HG03060 (cell line): ENCODE measurements around the gene CBX2.
A peak's percentile ranks its signal among the peaks of the same experiment; 100 is the strongest.

Experiments used
- ATAC-seq: cut with Tn5 transposase; IDR thresholded peaks from one replicate; pipeline ENCODE4 v1.9.1; 2021; ENCODE audit warnings: low read depth, moderate number of reproducible peaks; ENCODE audit not compliant: unreplicated experiment

CBX2 gene

GRCh38 chr17:79797492-79798298 is 19.7 kb downstream of the CBX2 start:
- no peak for ATAC-seq

GRCh38 chr17:79798299-79799173 is 20.6 kb downstream of the CBX2 start:
- ATAC-seq: no peak

GRCh38 chr17:79799174-79799537 is 21.2 kb downstream of the CBX2 start:
- ATAC-seq: no peak

DNA sequence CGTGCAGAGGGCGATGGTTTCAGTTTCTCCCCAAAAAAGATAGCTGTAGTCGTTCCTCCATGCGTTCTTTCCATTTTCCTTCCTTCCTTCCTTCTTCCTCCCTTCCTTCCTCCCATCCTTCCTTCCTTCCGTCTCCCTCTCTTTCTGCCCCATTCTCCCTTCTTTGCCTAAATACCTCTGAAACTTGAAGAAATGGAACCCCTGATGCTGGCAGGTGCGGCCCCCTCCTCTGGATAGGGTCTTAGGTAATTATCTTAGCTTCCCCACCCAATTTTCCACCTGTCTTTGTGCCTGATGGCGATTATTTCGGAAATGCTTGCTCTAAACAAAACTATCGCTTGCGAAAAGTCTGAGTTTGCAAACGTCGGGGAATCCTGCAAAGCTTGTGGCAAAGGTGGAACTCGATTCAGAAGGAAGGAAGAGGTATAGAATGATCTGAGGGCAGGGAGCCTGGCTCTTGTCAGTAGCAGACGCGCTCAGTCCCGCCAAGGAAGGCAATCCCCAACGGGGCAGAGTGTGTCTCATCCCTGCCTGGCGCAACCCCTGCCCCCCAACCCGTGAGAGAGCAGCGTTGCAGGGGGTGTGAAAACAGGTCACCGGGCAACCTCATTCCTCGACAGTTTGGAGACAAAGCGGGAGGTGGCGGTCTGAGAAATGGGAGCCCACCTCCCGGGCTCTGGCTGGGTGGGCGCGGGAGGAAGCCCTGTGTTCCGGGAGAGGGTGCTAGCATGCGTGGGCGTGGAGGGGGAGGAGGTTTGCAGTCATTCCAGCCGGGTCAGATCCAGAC is 21.8 kb downstream of the CBX2 start:
- no peak for ATAC-seq

GRCh38 chr17:79800325-79801155 is 22.6 kb downstream of the CBX2 start:
- no peak for ATAC-seq

- ATAC-seq: no peak
These were observed 23.4 kb downstream of the CBX2 start for GRCh38 chr17:79801156-79802038.

DNA sequence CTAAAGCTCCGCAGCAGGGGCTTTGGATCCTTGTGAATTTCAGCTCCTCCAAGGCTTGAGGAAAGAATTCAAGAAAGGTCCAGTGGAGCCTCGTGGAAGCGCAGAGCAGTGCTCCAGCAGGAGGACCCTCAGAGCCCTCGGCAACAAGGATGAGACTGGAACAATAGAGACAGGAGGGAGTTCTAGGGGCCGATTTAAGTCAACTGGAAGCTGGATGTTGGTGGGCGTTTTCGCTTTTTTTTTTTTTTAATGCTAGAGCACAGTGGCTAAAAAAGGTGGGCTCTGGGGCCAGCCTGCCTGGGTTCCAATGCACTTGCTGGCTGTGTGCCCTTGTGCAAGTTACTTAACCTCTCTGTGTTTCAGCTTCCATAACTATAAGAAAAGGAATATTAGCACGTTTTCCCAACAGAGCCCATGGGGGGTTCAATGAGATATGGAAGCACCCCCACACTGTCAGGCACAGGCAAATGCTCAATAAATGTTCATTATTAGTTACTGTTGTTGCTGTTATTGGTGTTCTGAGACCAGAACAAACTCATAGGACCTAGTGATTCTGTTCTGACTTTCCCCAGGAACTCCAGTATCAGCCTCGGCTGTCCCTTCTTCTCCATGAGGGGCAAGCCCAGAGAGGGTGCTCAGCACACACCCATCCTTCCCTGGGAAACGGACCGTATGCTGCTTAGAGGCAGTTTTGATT is 24.2 kb downstream of the CBX2 start:
- no peak for ATAC-seq

GRCh38 chr17:79802736-79803420 is 24.9 kb downstream of the CBX2 start:
- ATAC-seq: no peak

- no peak for ATAC-seq
These were observed 25.6 kb downstream of the CBX2 start for GRCh38 chr17:79803421-79803996.

GRCh38 chr17:79803997-79804855 is 26.3 kb downstream of the CBX2 start:
- peak; percentile 59 for ATAC-seq

DNA sequence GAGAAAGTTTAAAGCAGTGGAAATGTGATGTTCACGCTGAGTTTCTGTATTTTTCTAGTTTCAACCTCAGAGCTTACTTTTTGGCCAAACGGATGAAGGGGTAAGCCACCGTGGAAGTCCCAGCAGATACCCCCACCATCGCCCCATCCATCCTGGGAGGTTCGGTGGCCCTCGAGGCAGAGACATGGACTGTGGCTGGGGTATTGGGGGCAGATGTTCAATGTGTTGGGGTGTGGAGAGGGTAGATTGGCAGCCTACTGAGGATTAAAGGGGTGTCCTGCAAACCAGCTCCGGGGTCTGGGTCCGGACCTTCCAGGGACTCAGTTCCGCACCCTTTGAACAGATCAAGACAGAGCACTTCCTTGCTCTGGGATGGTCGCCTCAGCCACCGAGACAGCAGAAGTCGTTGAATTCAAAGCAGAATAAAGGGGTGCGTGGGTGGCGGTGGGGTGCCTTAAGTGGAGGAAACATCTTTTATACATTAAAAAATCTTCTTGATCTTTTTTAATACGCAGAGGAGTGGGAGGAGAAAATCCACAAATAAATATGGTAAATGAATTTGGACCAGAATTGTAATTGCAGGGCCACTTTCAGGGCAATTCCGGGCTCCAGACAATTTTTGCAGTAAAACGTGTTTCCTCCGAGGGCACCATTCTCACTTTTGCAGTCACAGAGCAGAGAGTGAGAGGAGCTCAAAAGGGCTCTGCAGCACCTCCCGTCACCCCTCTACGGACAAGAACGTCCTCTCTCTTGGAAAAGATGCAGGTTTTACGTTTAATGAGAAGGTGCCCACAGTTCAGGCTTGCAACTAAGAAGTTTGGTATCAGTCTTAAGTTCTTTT is 27.1 kb downstream of the CBX2 start:
- peak; percentile 9 for ATAC-seq

GRCh38 chr17:79806446-79806760 is 28.5 kb downstream of the CBX2 start:
- ATAC-seq: no peak

DNA sequence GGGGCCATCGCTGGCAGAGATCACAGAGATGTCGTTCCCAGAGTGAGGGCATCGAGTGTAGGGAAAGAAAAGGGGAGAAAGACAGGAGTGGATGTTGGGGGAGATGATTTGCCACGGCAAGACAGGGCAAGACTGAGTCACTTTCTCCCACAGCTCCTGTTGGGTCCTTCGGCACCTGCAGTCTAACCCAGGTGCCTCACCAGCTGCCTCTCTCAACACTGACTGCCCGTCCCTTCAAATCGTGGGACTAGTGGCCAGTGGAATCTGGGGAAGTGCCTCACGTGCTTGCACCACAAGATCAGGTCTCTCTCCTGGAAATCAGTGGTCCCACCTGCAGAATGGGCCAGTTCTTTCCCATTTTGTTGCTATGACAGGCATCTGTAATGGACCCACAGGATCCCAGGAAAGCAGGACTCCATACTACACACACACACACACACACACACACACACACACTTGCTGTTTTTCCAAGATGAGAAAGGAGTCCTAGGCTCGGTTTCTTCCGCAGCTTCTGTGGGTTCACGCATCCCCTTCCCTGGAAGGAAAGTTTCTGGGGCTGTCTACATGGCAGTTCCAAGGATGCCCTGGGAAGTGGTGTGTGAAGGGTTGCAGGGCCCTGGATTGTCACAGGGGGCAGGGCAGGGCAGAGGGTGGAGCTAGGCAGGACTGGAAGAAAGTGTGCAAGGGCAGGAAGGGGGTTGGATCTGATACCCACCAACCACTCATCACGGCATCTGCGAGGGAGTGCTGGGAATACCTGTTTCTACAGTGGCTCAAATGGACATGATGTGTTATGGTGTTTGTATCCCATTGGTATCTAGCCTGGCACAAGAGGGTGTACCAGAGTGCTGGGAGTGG is 29.1 kb downstream of the CBX2 start:
- ATAC-seq: no peak

GRCh38 chr17:79808763-79809529 is 31.0 kb downstream of the CBX2 start:
- ATAC-seq: no peak
